Skeletal muscle satellite cell (primary cell): Measurements from ENCODE around the gene HSPG2.

ENCODE experiments used
- H3K27me3 ChIP-seq: 2 replicates; pipeline ENCODE4 v1.7.0; 2013; ENCODE audit warnings: low read length; ENCODE audit not compliant: control insufficient read depth, insufficient read depth
- H3K36me3 ChIP-seq: 2 replicates; pipeline ENCODE4 v1.7.0; 2013; ENCODE audit warnings: mild to moderate bottlenecking, control low read depth, low read length; ENCODE audit not compliant: insufficient read depth
- H3K4me1 ChIP-seq: 2 replicates; pipeline ENCODE4 v1.7.0; 2013; ENCODE audit warnings: low read length; ENCODE audit not compliant: control insufficient read depth, insufficient read depth
- H3K4me2 ChIP-seq: 2 replicates; pipeline ENCODE4 v1.7.0; 2013; ENCODE audit warnings: mild to moderate bottlenecking, low read length
- H3K4me3 ChIP-seq: 2 replicates; pipeline ENCODE4 v1.7.0; 2013; ENCODE audit warnings: low read length
- H3K9ac ChIP-seq: 2 replicates; pipeline ENCODE4 v1.7.0; 2013; ENCODE audit warnings: mild to moderate bottlenecking, low read depth, low read length, moderate library complexity
- H3K9me3 ChIP-seq: replicated peaks from 2 replicates; pipeline ENCODE4 v1.7.0; 2013; ENCODE audit warnings: mild to moderate bottlenecking, control low read depth, low read length

Gene HSPG2

DNA sequence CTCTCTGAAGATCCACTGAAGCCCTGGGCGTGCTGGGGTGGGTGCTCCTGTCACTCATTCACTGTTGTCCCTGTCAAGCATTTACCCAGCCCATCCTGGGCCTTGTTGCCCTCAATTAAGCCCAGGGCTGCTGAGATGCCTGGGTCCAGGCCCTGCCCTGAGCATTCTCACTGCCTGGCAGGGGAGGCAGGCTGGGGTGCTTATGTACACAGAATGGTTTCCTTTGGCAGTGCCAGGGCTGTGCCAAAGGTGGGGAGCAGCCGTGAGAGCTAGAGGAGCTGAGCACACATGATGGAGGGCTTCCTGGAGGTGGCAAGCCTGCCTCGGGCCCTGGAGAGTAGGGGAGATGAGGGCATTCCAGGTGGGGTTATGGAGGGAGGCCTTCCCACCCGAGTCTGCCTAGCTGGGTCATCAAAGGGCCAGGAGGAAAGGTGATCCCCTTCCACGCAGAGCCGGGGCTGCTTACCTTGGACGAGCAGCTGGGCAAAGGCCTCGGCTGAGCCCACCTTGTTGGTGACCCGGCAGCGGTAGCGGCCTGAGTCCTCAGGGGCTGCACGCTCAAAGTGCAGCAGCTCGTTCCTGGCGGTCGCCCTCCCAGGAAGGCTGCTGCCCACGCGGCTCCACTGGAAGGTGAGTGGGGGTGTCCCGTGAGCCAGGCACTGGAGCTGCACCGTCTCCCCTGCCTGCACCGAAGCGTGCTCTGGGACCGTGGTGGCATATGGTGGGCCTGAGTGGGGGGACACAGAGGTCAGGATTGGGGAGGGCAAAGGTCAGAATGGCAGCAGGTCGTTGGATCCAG is 98.6 kb downstream of the HSPG2 start:
- Histone ChIP-seq H3K9ac (no peak overlapping the region), H3K4me1 (no peaks in the 10 kb centered on the region), H3K4me3 (no peak overlapping the region), H3K27me3 (no peaks in the 10 kb centered on the region), H3K9me3 (no peaks in the 10 kb centered on the region), H3K36me3 (peaks cover 90% of the 10 kb centered on the region), H3K4me2 (no peak overlapping the region)

DNA sequence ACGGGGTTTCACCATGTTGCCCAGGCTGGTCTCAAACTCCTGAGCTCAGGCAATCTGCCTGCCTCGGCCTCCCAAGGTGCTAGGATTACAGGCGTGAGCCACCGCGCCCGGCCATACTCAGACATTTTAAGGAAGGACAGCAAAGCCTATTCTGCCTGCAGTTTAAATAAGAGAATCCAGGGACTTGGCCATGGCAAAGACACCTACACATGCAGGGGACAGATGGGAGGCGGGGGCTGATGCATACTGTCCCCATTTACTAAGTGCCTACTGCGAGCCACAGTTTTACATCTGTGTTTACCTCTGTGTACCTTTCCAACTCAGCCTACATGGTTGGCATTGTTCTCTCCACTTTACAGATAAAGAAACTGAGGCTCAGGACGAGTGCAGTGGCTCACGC is 99.6 kb downstream of the HSPG2 start:
- Histone ChIP-seq H3K4me2 (no peak overlapping the region), H3K9me3 (no peaks in the 10 kb centered on the region), H3K4me3 (no peak overlapping the region), H3K4me1 (no peaks in the 10 kb centered on the region), H3K9ac (no peak overlapping the region), H3K36me3 (peaks cover 90% of the 10 kb centered on the region), H3K27me3 (no peaks in the 10 kb centered on the region)

DNA sequence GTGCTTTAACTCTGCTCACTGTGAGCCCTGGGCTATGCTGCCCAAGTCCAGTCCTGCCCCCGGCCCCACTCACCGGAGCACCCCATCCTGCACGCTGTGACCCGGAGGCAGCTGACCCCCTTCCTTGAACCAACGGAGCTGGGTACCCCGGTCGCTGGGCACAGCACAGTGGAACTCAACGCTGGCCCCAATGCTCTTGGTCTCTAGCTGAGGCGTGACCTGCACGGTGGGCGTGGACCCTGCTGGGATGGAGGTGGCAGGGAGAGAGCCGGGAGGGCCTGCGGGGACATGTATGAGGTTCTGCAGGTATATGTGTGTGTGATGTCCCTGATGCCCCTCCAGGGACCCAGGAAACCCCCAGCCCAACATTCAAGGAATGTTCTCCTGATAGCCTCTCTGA is 100.4 kb downstream of the HSPG2 start:
- Histone ChIP-seq H3K9ac (no peak overlapping the region), H3K9me3 (no peaks in the 10 kb centered on the region), H3K4me3 (no peak overlapping the region), H3K36me3 (peaks cover 90% of the 10 kb centered on the region), H3K27me3 (no peaks in the 10 kb centered on the region), H3K4me2 (no peak overlapping the region), H3K4me1 (no peaks in the 10 kb centered on the region)

DNA sequence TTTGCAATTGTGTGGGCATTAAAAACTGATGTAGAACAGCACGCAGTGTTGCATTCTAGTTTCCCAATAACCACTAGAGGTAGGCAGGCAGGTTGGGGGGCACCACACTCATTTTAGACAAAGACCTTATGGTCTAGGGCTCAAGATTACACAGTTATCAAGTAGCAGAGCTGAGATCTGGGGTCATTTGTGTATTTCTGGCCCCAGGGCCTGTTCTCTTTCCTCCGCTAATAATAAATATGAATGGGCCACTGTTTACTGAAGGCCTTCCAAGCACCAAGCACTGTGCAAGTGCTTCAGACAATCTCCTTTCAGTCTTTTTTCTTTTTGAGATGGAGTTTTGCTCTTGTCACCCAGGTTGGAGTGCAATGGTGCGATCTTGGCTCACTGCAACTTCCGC is 101.1 kb downstream of the HSPG2 start:
- H3K9ac ChIP-seq: no peak overlapping the region
- no peaks in the 10 kb centered on the region for H3K27me3 ChIP-seq
- no peak overlapping the region for H3K4me2 ChIP-seq
- peaks cover 90% of the 10 kb centered on the region for H3K36me3 ChIP-seq
- H3K4me3 ChIP-seq: no peak overlapping the region
- H3K4me1 ChIP-seq: no peaks in the 10 kb centered on the region
- no peaks in the 10 kb centered on the region for H3K9me3 ChIP-seq

DNA sequence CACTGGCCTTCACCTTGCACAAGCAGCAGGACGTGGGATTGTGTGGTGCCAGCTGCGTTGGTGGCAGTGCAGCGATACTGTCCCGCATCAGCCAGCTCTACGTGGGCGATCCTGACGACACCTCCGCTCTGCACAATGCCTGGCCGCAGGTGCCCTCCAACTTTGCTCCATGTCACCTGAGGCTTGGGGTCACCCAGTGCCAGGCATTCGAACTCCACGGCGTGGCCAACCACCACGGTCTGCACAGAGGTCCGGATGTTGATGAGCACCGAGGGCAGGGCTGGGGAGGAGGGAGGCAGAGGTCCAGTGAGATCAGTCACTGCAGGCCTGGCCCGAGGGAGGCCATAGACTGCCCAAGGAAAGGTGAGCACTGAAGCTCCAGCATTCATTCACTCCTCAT is 102.4 kb downstream of the HSPG2 start:
- Histone ChIP-seq H3K27me3 (no peaks in the 10 kb centered on the region), H3K9me3 (no peaks in the 10 kb centered on the region), H3K4me3 (no peak overlapping the region), H3K4me1 (no peaks in the 10 kb centered on the region), H3K9ac (no peak overlapping the region), H3K36me3 (peaks cover 90% of the 10 kb centered on the region), H3K4me2 (no peak overlapping the region)

DNA sequence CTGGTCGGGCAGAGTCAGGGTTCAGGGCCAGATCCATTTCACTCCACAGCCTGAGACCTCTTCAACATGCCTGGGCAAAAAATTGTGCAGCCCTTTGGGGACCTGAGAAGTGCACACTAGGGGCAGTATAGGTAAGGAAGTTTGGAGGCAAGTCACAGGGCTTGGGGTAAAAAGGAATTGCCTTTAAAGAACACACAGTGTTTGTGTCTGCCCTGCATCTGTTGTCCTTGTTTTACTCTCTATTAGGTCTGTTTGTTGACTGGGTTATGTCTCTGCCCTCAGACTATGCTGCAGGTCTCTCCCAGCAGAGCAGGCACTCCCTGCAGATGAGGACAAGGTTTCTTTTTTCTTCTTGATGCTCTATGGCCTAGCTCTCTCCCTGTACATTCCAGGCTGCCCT is 103.0 kb downstream of the HSPG2 start:
- H3K36me3 ChIP-seq: peaks cover 90% of the 10 kb centered on the region
- H3K9ac ChIP-seq: no peak overlapping the region
- H3K4me1 ChIP-seq: no peaks in the 10 kb centered on the region
- H3K4me2 ChIP-seq: no peak overlapping the region
- H3K27me3 ChIP-seq: no peaks in the 10 kb centered on the region
- H3K9me3 ChIP-seq: no peaks in the 10 kb centered on the region
- H3K4me3 ChIP-seq: no peak overlapping the region

DNA sequence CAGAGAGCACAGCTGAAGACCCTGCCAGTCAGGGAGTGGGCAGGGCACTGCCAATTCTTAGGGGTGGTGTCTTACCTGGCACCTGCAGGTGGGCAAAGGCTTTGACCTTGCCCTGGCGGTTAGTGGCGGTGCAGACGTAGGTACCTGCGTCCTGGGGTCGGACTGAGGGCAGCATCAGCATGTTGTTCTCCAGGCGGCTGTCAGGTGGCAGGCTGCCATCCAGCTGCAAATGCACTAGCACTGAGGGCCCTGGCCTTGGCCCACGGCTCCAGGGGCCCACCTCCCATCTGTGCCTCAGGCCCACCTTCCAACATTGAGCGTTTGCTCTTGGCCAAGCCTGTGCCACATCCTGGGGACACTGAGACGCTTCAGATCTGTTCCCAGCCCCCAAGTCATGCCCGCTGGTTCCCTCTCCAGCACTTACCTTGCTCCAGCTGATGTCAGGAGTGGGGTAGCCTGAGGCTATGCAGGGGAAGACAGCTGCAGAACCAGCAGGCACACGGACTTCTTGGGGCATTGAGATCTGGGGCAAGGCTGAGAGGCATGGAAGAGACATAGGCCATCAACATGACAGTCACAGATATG is 103.6 kb downstream of the HSPG2 start:
- no peaks in the 10 kb centered on the region for H3K9me3 ChIP-seq
- H3K36me3 ChIP-seq: peaks cover 90% of the 10 kb centered on the region
- H3K4me3 ChIP-seq: no peak overlapping the region
- no peaks in the 10 kb centered on the region for H3K27me3 ChIP-seq
- no peaks in the 10 kb centered on the region for H3K4me1 ChIP-seq
- no peak overlapping the region for H3K4me2 ChIP-seq
- H3K9ac ChIP-seq: no peak overlapping the region

DNA sequence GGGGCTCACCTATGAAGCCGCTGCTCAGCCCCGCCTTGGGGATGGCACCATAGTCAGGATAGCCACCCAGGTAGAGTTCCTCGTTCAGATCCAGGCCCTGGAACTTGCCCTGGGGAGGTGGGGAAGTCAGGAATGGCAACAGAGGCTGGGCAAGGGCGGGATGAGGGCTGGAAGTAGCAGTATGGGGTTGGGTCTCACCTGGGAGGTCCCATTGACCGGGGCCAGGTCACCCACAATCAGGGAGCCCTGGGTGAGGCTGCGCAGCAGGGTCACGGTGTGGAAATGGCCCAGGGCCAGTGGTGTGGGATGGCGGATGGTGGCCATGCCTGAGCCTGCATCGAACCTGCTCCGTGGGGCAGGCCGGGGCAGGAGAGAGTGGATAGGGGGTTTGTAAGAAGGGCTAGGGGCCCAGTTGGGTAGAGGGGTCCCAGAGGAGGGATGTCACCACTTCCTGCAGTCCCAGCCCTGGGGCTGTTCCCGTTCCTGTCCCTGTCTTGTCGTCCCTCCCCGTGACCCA is 105.6 kb downstream of the HSPG2 start:
- no peaks in the 10 kb centered on the region for H3K9me3 ChIP-seq
- peaks cover 92% of the 10 kb centered on the region for H3K36me3 ChIP-seq
- H3K27me3 ChIP-seq: no peaks in the 10 kb centered on the region
- no peak overlapping the region for H3K9ac ChIP-seq
- H3K4me2 ChIP-seq: no peak overlapping the region
- H3K4me3 ChIP-seq: no peak overlapping the region
- no peaks in the 10 kb centered on the region for H3K4me1 ChIP-seq

DNA sequence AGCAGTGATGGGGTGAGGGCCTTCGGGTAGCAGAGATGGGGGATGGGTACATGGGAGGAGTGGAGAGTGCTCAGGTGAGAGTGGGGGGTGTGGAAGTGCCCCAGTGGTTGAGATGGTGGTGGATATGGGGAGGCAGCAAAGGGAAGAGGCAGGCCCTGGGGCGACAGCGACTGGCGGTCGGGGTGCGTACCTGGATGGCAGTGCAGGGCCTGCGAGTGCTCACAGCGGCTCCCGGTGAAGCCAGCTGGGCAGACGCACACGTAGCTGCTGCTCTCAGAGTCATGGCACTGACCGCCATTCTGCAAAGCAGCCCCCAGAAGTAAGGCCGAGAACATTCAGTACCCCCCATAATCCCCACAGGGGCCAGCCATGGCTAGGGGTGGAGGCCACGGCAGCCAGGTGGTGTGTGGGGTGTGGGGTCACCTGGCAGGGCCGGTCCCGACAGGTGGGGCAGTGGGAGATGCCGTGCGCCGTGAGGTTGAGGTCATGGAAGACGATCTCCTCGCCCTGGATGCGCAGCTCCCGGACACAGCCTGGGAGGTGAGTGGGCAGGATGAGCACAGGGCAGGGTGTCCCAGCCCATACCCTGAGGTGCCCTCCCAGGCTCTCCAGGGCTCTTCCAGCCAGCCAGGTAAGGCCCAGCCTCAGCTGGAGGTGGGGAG is 106.2 kb downstream of the HSPG2 start:
- peaks cover 92% of the 10 kb centered on the region for H3K36me3 ChIP-seq
- no peak overlapping the region for H3K4me2 ChIP-seq
- H3K9me3 ChIP-seq: no peaks in the 10 kb centered on the region
- H3K4me1 ChIP-seq: no peaks in the 10 kb centered on the region
- H3K27me3 ChIP-seq: no peaks in the 10 kb centered on the region
- no peak overlapping the region for H3K9ac ChIP-seq
- H3K4me3 ChIP-seq: no peak overlapping the region

DNA sequence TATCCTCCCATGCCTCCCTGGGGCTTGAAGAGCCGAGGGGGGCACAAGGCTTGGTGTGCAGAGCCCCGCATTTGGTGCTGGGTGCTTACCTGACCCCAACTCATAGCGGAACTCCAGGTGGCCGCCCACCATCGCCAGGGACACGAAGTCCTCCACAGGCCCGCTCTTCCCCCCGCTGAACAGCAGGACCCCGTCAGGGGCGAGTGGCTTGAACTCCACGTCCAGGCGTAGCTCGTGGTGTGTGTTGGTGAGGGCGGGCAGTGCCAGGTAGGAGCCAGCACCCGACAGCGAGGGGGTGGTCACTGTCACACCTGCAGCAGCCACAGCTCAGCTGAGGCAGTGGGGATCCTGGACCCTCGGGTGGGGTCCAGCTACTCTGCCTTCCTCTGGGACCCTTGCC is 107.8 kb downstream of the HSPG2 start:
- peaks cover 90% of the 10 kb centered on the region for H3K36me3 ChIP-seq

DNA sequence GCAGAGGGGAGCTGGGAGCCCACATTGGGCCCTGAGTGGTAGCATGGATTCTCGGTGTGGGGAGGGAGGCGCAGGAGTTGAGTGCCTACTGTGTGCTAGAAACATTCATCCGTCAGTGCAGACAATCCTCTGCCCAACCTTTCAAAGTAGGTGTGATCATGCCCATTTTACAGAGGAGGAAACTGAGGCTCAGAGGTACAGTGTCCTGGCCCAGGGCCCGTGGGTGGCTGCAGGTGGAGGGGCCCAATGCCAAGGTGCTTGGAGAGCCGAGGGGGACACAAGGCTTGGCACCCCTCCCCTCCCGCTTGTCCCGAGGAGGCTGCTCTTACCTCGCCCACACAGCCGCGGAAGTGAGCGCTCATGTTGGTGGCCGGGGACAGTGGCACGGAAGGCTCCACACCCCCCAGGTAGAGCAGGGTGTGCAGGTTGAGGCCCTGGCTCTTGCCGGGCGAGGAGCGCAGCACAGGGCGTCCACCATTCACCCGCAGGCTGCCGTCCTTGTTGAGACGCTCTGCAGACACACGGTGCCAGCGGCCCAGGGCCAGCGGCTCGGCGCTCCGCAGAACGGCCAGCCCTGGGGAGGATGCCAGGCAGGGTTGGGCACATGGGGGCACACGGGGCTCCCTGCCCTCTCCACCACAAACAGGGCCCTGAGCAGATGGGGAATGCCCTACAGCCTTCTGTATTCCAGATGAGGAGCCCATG is 108.5 kb downstream of the HSPG2 start:
- H3K27me3 ChIP-seq: no peaks in the 10 kb centered on the region
- no peaks in the 10 kb centered on the region for H3K4me1 ChIP-seq
- no peaks in the 10 kb centered on the region for H3K9me3 ChIP-seq
- no peak overlapping the region for H3K9ac ChIP-seq
- H3K36me3 ChIP-seq: peaks cover 90% of the 10 kb centered on the region
- no peak overlapping the region for H3K4me3 ChIP-seq
- no peak overlapping the region for H3K4me2 ChIP-seq

More for the DNA sequence above, 107.8 kb downstream of the HSPG2 start:
- Histone ChIP-seq H3K9ac (no peak overlapping the region), H3K4me1 (no peaks in the 10 kb centered on the region), H3K9me3 (no peaks in the 10 kb centered on the region), H3K27me3 (no peaks in the 10 kb centered on the region), H3K4me2 (no peak overlapping the region), H3K4me3 (no peak overlapping the region)
